ENCODE results near the gene SQSTM1.
"Not testable (repeated sequence)": the region's sequence is repeated elsewhere in the genome, so short reads cannot be mapped to it uniquely, and the experiment has no call there.

The SQSTM1 gene

DNA sequence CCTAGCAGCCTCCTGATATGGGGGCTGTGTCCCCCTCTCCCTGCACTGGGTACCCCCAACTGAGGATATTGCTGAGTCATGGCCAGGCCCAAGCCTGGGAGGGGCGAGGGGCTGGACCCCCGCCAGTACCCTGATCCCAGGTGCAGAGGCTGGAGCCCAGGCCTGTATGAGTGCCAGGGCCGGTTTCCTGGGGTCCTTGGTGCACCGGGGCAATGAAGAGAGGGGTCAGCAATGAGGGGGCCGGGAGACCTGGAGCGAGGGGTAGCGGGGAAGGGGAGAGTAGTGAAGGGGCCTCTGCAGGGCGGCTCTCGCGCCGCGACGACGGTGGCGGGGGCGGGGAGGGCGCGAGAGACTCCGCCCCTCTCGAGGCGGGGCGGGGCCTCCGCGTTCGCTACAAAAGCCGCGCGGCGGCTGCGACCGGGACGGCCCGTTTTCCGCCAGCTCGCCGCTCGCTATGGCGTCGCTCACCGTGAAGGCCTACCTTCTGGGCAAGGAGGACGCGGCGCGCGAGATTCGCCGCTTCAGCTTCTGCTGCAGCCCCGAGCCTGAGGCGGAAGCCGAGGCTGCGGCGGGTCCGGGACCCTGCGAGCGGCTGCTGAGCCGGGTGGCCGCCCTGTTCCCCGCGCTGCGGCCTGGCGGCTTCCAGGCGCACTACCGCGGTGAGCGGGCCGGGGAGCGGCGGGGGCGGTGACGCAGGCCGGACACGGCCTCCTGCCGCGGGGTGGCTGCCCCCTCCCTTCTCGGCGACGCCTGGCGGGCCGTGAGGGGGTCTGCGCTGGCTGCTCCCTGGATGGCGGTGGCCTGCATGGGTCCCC lies at the start of gene SQSTM1:
Gene SQSTM1 (plus strand): TSS at position 423 of the 815 bp plus-strand sequence. CDS start 32 bp downstream, at position 455.
- in situ Hi-C loops (cut with MboI; ENCODE audit: low pct_unique_long_range_greater_than_20kb, low sequenced_read_pairs), result no loop called here
- DNase-seq, result peak; percentile 69

- in situ Hi-C loops (cut with MboI; ENCODE audit: low pct_unique_long_range_greater_than_20kb, low sequenced_read_pairs), result no loop called here
- DNase-seq, result no peak
These were observed 49.3 kb upstream of the SQSTM1 start for GRCh38 chr5:179771311-179771895.

GRCh38 chr5:179772351-179772750 lies 48.4 kb upstream of the SQSTM1 start:
- no peak for DNase-seq
- in situ Hi-C loops (cut with MboI; ENCODE audit: low pct_unique_long_range_greater_than_20kb, low sequenced_read_pairs), result no loop called here

- in situ Hi-C loops (cut with MboI; ENCODE audit: low pct_unique_long_range_greater_than_20kb, low sequenced_read_pairs), result no loop called here
These were observed 47.0 kb upstream of the SQSTM1 start for GRCh38 chr5:179773686-179774040.

GRCh38 chr5:179774442-179774841 lies 46.3 kb upstream of the SQSTM1 start:
- in situ Hi-C loops (cut with MboI; ENCODE audit: low pct_unique_long_range_greater_than_20kb, low sequenced_read_pairs), result no loop called here
- DNase-seq, result no peak

More at GRCh38 chr5:179773686-179774040, 47.0 kb upstream of the SQSTM1 start:
- no peak for DNase-seq

- in situ Hi-C loops (cut with MboI; ENCODE audit: low pct_unique_long_range_greater_than_20kb, low sequenced_read_pairs), result no loop called here
- no peak for DNase-seq
These were observed 44.2 kb upstream of the SQSTM1 start for GRCh38 chr5:179776411-179776938.

DNA sequence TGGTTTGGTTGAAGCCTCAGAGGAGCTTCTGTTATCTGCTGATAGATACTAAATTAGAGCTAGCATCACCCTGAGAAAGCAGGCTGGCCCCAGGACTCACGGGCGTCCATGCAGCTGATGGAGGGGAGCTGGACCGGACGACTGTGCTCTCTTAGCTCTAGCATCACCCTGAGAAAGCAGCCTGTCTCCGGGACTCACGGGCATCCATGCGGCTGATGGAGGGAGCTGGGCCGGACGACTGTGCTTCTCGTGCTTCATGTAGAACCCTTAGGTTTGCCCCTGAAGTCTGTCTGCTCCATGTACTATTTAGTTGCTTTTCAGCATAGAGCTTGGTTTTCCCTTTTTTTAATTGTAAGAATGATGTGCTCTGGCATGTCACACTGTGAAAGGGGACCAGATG lies 43.2 kb upstream of the SQSTM1 start:
- DNase-seq, result no peak
- in situ Hi-C loops (cut with MboI; ENCODE audit: low pct_unique_long_range_greater_than_20kb, low sequenced_read_pairs), result no loop called here

DNA sequence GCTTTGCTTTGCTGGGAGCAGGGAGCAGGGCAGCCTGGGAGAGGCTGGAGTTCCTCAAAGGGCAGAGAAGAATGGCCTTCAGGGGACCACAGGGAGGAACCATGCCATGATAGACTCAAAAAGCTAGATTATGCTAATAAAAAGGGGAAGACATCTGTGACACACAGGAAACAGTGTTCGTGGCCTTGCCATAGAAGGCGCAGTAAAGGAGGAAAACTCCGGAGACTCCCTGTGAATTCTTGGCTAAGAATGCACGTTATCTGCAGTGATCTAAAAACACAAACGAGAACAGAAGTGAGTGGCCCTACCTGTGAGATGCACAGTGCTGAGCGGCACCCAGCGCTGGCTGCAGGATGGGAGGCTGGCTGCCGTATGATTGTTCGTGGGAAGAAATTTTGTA lies 42.8 kb upstream of the SQSTM1 start:
- DNase-seq, result peak; percentile 63
- in situ Hi-C loops (cut with MboI; ENCODE audit: low pct_unique_long_range_greater_than_20kb, low sequenced_read_pairs), result no loop called here

DNA sequence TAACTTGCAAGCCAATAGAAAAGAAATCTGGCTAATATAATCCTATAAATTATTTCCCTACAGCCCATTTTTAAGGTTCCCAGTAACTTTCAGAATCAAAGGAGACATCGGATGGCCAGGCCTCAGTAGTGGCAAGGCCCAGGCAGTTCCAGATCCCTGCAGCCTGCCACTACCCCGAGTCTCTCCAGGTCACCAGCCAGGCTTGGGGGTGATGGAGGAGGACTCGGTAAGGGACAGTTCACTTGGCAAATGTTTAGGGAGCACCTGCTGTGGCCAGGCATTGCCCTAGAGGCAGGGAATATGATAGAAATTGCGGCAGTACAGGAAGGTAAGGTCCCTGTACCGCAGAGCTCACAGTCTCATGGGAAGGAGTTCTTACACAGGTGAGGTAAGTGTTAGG lies 42.1 kb upstream of the SQSTM1 start:
- in situ Hi-C loops (cut with MboI; ENCODE audit: low pct_unique_long_range_greater_than_20kb, low sequenced_read_pairs), result no loop called here
- no peak for DNase-seq

- in situ Hi-C loops (cut with MboI; ENCODE audit: low pct_unique_long_range_greater_than_20kb, low sequenced_read_pairs), result no loop called here
- no peak for DNase-seq
These were observed 40.9 kb upstream of the SQSTM1 start for GRCh38 chr5:179779826-179780225.

DNA sequence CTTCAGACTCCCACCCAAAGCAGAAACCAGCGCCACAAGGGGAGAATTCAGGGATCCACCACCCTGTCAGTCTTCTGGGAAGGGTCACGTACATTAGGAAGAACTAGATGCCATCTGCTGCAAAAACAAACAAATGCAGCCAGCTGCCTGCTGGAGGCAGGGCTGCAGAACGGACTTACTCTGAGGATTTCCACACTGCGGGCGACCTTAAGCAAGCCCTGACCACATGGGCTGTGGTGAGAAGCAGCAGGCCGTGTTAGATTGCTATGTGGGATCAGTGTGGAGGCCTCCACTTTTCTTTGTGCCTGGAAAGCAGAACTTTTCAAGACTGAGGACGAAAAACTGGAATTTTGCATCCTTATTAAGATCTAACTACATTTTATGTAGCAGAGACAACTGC lies 40.3 kb upstream of the SQSTM1 start:
- in situ Hi-C loops (cut with MboI; ENCODE audit: low pct_unique_long_range_greater_than_20kb, low sequenced_read_pairs), result no loop called here

GRCh38 chr5:179781846-179782245 lies 38.9 kb upstream of the SQSTM1 start:
- DNase-seq, result no peak
- in situ Hi-C loops (cut with MboI; ENCODE audit: low pct_unique_long_range_greater_than_20kb, low sequenced_read_pairs), result no loop called here

More for the DNA sequence above, 40.3 kb upstream of the SQSTM1 start:
- DNase-seq, result no peak

- DNase-seq, result no peak
- in situ Hi-C loops (cut with MboI; ENCODE audit: low pct_unique_long_range_greater_than_20kb, low sequenced_read_pairs), result no loop called here
These were observed 37.6 kb upstream of the SQSTM1 start for GRCh38 chr5:179783128-179783527.

- no peak for DNase-seq
- in situ Hi-C loops (cut with MboI; ENCODE audit: low pct_unique_long_range_greater_than_20kb, low sequenced_read_pairs), result no loop called here
These were observed 33.8 kb upstream of the SQSTM1 start for GRCh38 chr5:179786861-179787260.

DNA sequence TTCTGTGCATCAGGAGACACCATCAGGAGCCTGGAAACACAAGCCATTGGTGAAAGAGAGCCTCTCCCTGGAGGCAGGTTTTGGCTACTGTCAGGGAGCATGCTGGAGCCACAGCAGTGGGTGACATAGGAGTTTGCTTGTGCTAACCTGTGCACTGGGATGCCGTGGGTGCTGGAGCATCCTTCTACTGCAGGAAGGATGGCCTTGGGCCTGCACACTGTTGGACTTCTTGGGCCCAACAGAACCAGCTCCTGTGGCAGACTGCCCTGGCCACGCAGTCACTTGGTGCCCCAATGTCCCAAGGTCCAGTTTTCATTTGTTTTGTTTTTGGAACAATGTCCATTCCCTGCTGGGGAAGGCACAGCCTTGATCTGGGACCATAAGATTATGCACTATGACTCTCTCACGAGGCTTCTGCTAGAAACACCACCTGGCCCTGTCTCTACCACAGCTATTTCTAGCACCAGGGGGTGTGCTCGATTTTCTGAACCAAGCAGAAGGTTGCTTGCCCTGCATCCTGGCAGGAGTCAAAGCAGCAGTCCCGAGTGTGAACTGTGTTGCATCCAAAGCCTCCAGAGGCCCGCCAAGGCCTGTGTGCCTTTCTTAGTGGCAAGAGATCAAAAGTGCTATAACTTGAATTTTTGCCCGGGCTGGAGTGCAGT lies 32.4 kb upstream of the SQSTM1 start:
- DNase-seq, result no peak

GRCh38 chr5:179789278-179789677 lies 31.4 kb upstream of the SQSTM1 start:
- in situ Hi-C loops (cut with MboI; ENCODE audit: low pct_unique_long_range_greater_than_20kb, low sequenced_read_pairs); DNase-seq: not testable (repeated sequence)

More for the DNA sequence above, 32.4 kb upstream of the SQSTM1 start:
- in situ Hi-C loops (cut with MboI; ENCODE audit: low pct_unique_long_range_greater_than_20kb, low sequenced_read_pairs), result no loop called here

- DNase-seq, result peak; percentile 35
- in situ Hi-C loops (cut with MboI; ENCODE audit: low pct_unique_long_range_greater_than_20kb, low sequenced_read_pairs), result no loop called here
These were observed 28.7 kb upstream of the SQSTM1 start for GRCh38 chr5:179791881-179792611.

DNA sequence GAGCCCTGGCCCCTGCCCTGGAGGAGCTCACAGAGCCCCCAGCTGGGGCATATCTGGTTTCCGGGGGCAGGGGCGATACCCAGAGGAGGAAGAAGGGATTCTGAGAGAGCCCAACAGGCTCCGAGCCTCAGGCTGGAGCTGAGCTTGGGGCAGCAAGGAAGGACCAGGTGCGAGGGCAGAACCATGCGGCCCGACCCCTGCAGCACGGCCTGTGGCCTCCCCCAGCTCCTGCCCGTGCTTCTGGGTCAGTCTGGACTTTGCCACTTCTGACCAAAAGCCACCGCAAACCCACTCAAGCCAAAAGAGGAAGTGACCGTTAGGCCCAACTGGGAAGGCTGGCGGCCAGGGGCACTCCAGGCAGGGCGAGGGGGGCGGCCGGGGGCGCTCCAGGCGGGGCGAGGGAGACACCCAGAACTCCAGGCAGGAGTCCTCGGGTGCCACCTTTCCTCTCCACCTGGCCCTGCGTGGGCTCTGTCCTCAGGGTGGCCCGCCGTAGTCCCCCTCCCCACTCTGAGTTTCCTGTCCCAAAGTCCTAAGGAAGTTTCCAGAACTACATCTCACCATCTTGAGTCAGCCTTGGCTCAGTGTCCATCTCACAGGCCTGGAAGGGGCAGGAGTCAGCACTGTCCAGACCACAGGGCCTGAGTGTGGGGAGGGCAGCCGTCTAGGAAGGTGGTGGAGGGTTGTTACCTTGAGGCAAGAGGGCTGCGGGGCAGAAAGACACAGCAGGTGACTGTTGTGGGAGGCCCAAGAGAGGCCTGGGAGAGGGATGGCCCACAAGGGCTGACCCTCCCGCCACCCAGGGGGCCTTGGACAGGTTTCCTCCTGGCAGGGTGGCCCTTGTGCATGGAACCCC lies 27.9 kb upstream of the SQSTM1 start:
- in situ Hi-C loops (cut with MboI; ENCODE audit: low pct_unique_long_range_greater_than_20kb, low sequenced_read_pairs), result no loop called here
- DNase-seq, result no peak
